ENCODE results near the gene IL20.
A peak's percentile ranks its signal among the peaks of the same experiment; 100 is the strongest.

Gene IL20

GRCh38 chr1:206904423-206905142 is 39.2 kb downstream of the IL20 start:
- no peak for DNase-seq (ENCODE audit: low read depth)

- peak; percentile 100 for DNase-seq (ENCODE audit: low read depth)
These were observed 40.1 kb downstream of the IL20 start for GRCh38 chr1:206905295-206906164.

GRCh38 chr1:206907304-206907991 is 42.0 kb downstream of the IL20 start:
- DNase-seq (ENCODE audit: low read depth): no peak

- peak; percentile 36 for DNase-seq (ENCODE audit: low read depth)
These were observed 42.6 kb downstream of the IL20 start for GRCh38 chr1:206908038-206908437.

- DNase-seq (ENCODE audit: low read depth): peak; percentile 56
These were observed 43.9 kb downstream of the IL20 start for GRCh38 chr1:206909161-206909882.

GRCh38 chr1:206909883-206910318 is 44.5 kb downstream of the IL20 start:
- no peak for DNase-seq (ENCODE audit: low read depth)

- DNase-seq (ENCODE audit: low read depth): peak; percentile 82
These were observed 45.7 kb downstream of the IL20 start for GRCh38 chr1:206911064-206911663.

- peak; percentile 85 for DNase-seq (ENCODE audit: low read depth)
These were observed 47.1 kb downstream of the IL20 start for GRCh38 chr1:206912445-206913095.

- no peak for DNase-seq (ENCODE audit: low read depth)
These were observed 48.5 kb downstream of the IL20 start for GRCh38 chr1:206913766-206914537.

- no peak for DNase-seq (ENCODE audit: low read depth)
These were observed 49.8 kb downstream of the IL20 start for GRCh38 chr1:206915030-206915735.

- DNase-seq (ENCODE audit: low read depth): no peak
These were observed 50.7 kb downstream of the IL20 start for GRCh38 chr1:206916000-206916709.

GRCh38 chr1:206918076-206918475 is 52.7 kb downstream of the IL20 start:
- DNase-seq (ENCODE audit: low read depth): no peak
